NCI-H748 (cell line): Measurements from ENCODE around the gene FHIT.

Experiments
- DNase-seq: peaks from one replicate; lab custom pipeline; 2025; ENCODE audit not compliant: unreplicated experiment; lab: John Stamatoyannopoulos, UW

The FHIT gene

DNA sequence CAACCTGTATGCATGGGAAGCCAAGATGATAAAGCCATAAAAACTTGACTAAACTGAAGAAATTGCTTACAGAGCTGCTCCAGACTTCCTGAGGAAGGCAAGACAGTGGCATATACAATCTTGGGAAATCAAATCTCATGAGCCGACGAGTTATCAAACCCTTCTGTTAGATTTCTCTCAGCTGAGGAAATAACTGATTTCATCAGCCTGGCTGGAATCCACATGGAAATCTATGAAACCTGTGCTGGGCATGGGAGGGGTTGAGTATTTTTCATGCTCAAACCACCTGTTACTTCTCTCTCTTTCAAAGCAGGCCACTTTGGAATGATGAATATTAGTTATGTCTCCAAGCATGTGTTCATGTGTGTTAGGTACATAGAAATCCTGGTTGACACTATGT, 727.7 kb downstream of the FHIT start:
- no peak for DNase-seq

DNA sequence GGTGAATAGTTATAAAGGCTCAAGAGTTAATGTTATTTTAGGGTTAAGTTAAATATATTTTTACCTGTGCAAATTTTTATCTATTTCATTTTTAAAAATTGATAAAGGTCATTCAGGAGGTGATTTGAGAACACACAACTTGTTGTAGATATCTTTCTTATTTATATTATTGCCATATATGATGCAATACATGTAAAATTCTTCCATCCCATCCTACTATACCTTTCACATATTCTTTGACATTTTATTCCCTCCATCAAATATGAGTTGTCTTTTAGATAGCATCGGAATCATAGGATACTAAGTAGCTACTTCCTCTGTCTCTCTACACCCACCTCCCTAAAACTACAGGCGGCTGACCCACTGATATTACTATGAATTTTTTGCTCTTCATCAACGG, 734.1 kb downstream of the FHIT start:
- DNase-seq, result no peak

DNA sequence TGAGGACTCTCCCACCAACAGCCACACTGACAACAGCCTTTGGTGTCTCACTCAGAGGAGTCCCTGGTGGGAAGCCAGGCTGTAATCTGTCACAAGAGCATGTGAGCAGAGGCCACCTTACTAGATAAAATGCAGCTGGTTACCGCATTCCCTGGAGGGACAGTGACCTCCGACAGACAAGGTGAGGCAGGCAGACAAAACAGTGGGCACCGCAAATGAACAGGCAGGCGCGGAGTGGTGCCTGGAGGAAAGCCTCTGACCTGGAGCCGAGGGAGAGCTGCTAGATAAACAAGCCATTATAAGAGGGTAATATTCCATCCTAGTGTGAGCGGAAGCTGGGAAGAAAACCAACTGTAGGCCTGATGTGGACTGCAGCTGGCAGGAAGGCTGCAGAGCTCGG, 736.4 kb downstream of the FHIT start:
- peak; percentile 30 for DNase-seq

DNA sequence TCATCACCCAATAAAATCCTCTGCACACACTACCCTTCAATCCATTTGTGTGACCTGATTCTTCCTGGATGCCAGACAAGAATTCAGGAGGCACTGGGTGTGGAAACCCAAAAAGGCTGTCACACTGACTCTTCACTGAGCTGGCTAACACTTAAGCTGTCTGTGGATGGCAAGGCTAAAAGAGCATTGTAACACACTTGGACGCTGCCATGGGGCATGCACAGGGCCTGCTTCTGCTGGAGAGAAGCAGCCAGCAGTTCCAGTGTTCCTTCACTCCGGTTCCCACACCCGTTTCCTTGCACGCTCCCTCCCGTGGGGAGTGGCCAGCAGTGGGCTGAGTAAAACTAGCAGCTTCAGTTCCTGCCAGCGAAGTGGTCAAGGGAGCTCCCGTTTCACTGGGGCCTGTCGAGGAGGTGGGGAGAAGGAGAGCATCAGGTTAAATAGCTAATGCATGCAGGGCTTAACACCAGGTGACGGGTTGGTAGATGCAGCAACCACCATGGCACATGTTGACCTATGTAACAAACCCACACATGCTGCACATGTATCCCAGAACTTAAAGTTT, 737.1 kb downstream of the FHIT start:
- DNase-seq, result no peak

DNA sequence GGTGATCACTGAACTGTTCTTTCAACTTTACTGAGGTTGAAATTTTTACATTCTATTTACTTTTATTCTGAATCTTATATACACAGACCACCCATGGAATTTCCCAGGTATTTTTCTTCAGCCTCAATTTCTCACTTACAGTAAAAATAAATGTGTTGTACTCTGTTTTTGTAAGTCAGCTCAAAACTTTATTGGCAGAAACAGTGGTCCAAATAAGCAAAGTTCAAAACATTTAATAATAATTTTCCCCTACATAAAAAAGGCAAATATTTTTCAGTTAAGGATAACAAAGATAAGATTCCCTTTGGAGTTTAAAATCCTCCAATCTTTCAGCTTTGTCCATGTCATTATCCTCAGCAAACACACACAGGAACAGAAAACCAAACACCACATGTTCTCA, 738.0 kb downstream of the FHIT start:
- DNase-seq, result no peak

DNA sequence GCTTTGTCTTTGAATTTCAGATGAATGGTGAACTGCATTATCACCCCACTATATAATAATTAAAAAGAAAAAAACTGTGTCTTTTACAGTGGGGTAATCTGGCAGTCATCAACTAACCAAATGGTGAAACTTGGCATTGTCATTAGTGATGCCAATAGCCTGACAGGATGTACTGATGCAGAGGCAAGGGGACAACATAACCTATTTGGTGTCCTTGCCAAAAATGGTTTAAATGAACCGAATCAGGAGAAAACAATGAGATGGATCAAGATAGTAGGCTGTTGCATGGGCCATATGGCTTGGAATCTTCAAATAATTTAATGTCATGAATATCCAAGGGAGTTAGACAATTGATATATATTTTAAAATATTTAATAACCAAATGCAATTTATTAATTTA, 738.7 kb downstream of the FHIT start:
- DNase-seq, result no peak

DNA sequence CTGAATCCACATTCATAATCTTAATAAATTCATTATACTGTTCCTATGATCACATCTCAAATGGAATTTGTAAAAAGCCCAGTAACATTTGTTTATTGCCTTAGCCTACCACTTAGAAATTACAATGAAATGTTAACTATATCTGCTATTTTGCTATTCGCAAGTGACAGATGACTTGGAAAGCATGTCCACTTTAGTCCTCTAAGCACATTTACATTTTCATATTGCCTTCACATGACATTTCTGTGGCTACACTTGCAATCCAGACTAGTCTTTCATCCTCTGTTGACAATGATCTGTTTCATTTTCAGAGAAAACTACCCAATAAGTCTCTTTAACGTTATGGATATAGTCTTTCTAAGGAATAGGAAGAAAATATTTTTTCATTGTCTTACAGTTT, 741.8 kb downstream of the FHIT start:
- DNase-seq, result no peak

DNA sequence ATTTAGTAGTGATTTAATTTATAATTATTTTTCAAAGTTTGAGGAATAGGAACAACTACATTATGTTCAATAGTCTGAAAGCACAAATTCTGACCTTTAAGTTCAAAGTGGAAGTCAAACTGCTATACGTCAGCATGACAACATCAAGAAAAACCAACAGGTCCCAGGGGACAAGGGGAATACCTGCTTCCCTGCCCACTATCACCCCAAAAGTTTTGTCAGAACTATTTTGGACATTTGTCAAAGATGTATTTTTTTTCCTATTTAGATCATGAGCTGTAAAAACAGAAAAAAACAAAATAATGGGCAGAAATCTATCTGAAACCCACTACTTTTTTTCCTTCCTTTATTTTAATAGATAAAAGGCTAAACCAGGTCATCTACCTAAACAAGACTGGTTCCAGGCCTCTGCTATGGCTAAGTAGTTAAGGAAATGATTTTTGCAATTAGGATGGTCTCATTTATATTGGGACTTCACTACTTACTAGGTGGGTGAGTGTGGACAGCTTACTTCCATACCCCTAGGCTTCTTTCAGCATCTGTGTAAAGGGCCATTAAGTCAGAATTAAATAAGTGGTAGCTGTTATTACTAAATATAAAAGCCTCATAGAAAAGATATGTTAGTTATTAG, 746.3 kb downstream of the FHIT start:
- DNase-seq, result no peak

DNA sequence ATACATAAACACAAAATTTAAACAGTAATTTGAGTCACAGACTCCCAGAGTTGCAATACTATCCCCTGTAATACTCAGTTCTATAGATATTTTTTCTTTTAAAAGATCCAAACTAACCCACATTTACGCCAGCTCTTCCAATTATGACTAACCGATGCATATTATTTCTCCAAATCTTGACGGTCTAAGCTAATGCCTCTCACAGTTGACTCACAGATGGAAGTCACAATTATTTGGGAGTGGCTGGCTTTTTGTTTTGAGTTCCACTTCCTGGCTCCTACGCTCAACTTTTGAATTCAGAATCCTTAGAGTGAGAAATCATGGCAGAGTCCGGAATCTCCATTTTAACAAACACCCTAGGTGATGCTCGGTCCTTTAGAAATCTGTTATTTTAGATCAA, 749.9 kb downstream of the FHIT start:
- DNase-seq, result no peak

DNA sequence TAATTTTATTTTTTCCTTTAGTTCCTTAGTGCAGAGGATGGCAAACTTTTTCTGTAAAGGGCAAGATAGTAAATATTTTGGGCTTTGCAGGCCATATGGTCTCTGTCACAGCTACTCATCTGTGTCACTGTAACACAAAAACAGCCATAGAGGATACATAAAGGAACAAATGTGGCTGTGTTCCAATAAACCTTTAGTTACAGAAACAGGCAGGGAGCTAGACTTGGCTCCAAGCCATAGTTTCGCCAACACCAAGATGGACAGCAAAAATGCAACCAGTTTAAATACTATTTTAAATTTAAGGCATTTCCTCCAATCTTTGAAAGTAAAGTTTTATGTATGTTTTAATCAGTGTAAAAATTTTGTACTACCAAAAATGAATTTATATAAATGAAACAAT, 753.4 kb downstream of the FHIT start:
- DNase-seq, result peak; percentile 88

DNA sequence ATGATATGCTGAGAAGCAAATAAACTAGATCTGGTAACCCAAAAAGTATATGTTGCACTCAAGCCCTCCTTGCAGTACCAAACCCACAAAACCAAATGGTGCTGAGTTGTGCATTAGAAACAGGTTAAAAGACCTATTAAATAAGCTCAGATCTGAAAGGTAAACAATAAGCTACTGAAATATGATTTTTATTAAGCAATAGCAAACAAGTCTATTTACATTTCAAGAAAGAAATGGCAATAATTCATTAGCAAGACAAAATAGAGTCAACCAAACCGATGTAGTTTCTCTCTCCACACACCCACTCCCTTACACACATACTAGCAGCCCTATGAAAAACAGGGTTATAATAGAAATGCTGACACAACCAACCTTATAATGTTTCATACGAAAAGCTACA, 760.3 kb downstream of the FHIT start:
- no peak for DNase-seq

DNA sequence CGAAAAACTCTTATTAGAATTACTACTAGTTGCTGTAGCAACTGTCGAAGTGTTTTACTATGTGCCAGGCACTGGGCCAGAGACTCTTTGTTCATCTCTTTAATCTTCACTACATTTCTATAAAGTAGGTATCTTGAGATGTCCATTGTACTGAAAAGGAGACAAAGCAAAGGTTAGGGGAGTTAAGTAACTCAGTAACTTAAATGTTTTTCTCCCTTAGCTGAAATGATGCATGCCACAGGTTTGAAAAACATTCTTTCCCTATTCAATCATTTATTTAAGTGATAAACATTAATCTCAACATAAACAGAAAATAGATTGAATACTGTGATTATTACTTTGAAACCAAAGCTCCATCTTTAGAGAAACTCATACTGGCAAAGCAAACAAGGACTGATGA, 776.2 kb downstream of the FHIT start:
- DNase-seq, result no peak

DNA sequence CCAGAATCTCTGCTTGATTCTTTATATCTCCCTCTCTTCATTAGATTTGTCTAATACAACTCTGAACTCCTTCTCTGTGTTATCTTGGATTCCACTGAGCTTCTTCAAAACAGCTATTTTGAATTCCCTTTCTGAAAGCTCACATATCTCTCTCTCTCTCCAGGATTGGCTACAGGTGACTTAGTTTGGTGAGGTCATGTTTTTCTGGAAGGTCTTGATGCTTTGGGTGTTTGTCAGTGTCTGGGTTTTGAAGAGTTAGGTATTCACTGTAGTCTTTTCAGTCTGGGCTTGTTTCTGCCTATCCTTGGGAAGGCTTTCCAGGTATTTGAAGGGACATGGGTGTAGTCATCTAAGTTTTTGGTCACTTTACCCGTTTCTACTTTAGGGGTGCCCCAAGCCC, 781.8 kb downstream of the FHIT start:
- DNase-seq, result no peak

DNA sequence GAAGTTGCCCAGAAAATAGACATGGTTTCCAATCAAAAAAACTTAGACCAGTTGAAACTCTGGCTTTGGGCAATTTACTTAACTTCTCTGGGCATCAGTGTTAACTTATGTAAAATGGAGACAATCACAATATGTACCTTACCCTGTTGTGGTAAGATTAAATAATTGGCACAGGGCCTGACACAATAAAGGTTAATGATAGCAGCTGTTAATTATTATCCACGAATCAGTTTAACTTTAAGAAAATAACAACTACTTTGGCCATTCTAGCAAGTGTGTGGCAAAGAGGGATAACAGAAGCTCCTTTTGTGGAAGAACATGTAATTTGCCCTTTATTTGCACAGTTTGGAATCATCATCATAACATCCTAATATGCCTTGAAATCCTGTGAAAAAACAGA, 787.6 kb downstream of the FHIT start:
- DNase-seq, result peak; percentile 4

DNA sequence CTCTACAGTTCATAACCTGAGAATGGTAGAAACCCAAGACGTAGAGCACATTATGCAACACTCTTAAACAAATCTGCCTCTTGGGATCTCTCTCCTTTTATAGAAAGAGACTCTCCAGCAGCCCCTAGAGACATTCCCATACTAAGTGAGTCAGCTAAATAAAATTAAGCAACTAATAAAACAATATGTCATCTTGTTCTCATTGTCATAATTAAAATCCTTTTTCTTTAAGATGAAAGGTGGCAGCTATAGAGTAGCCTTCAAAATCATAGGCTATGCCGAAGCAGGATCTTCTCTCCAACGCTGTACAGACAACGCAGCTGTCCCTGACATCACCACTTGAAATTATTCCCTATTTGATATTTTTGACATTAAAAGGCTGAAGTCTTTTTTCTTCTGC, 790.0 kb downstream of the FHIT start:
- no peak for DNase-seq

DNA sequence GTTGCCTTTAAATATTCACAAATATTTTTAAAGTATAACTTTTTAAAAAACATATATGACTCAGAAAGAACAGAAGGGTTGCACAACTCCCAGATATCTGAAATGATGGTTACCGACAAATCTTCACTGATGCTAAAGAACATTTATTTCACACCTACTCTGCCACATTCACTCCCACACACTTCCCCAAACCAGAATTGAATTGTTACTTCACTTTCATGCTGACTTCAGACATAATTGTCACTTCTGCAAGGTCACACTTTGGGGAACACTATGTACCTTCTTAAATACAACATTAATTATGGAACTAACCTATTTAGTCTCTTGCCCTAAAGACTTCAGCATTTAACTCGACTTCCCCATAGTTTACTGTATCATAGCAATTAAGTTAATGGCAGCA, 795.1 kb downstream of the FHIT start:
- DNase-seq, result no peak

DNA sequence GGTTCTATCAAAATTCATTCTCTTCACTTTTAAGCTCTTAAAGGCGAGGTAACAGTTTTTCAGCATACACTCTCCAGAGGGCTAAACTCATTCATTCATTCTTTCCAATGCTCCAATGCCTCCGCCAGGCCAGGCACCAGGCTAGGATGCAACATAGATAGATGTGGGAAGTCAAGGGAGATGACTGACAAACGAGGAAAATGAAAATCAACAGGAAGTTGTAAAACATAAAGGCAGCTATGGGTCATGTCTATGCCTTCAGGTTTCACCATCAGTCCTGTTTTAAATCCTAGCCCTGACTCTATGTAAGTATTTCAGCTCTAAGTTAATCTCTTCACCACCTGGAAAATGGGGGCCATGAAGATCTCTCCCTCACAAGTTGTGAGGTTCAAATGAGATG, 797.9 kb downstream of the FHIT start:
- DNase-seq, result no peak

DNA sequence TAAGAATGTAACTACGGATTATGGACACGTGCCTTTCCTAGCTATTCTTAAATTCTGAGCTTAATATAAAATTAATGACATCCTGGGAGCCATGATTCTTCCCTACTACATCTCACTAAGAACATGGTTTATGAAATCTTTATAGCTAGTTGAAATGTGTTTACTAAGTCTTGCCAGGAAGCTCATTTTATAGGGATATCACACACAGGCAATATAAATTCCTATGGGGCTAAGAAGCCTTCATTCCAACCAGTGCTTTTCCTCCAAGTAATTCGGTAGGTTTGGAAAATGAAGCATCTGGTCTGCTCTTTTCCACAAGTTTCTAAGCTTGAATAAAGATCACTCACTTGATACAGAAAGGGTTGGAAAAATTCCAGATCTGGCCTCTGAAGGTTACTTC, 802.6 kb downstream of the FHIT start:
- no peak for DNase-seq

DNA sequence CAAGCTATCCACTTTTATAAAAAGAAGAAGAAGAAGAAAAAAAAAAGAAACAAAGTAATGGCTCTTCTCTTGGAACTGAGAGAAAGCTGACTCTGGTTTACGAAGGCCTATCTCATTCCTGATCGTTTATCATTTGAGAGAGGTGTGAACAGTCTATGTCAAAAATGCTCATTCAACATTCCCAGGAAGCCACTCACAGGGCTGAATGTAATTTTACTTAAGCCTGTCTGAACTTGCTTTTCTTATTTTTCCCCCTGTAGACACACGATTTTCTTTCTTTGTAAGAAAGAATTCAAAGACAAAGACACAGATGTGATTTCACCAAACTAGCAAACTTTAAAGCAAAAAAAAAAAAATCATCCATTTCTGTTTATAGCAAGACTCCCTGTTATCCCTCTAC, 805.8 kb downstream of the FHIT start:
- no peak for DNase-seq

DNA sequence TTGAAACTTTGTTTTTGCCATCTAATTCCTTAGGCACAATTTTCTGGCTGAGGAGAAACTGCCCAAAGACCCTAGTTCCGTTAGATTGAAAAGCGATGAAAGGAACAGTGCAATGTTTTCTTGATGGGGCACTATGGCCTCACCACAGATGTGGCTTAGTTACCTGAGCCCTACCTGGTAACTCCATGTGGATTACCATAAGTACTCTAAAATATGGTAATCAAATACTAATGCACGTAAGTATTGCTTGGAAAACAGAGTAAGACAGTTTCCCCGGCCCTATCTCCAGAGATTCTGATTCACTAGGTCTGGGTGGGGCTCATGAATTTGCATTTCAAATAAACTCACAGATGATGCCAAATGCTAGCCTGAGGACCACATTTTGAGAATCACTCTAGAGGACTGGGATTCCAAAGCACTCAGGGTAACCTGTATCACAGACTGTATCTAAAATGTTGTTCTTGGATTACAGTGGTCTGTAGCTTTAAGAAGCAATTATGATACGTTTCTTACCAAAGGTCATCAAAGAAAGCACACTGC, 806.3 kb downstream of the FHIT start:
- DNase-seq, result no peak

DNA sequence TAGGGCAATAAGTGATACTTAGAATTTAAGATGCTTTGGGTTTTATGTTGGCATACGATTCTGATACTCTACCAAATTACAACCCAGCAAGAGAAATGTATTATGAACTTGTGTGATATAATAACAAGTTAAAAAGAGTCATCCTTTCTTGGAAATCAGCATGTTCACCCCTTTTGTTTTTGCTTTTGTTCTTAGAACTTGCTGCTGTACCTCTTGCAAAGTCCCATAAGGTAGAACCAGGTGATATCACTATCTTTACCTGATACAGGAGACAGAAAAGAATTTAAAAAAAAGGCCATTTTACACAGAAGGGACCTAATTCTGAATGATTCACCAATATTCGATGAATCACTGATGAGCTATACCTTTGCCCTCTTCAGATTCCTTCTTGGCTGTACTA, 810.4 kb downstream of the FHIT start:
- DNase-seq, result no peak

DNA sequence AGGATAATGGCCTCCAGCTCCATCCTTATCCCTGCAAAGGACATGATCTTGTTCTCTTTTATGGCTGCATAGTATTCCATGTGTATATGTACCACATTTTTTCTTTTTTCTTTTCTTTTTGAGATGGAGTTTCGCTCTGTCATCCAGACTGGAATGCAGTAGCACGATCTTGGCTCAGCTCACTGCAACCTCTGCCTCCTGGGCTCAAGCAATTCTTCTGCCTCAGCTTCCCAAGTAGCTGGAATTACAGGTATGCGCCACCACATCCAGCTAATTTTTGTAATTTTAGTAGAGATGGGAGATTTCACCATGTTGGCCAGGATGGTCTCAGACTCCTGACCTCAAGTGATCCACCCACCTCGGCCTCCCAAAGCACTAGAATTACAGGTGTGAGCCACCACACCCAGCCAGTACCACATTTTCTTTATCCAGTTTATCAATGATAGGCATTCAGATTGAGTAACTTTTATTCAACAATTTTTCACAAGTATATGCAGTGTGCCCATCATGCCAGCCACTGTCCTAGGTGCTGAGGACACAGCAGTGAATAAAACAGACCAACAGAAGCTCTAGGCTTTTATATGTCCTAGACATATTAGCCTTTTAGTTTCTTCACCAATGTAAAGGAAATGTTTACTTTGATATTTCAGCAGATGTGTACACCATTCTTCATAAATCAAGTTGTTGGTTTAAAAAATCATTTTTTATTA, 815.2 kb downstream of the FHIT start:
- DNase-seq, result no peak

DNA sequence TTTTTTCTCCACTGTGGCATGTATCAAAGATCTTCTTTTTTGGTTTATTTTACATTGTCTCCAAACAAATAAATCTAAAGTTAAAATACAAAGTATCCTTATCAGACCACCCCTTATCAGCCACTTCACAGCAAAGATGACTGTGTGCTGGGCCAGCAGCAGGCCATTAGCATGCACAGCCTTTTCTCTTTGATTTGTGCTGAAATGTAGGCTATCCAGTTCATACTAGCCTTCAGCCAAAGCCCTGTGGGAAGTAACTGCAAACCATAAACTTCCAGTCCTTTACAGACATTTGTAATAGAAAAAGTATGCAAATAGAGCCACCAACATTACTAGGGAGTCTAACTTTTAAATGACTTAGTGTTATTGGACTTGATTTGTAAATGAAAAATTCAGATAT, 816.3 kb downstream of the FHIT start:
- DNase-seq, result no peak
